K562 (cell line): ENCODE results near the gene LPIN1.

Source experiments
- EGR1 ChIP-seq: fragments of 450-650 bp; conservative IDR thresholded peaks from 2 replicates; pipeline ENCODE4 v1.6.1; 2017; ENCODE audit warnings: mild to moderate bottlenecking
- EHMT2 ChIP-seq: fragments of 450-650 bp; IDR thresholded peaks from 2 replicates; pipeline ENCODE4 v1.6.1; 2018; ENCODE audit warnings: antibody characterized with exemption
- HDAC1 ChIP-seq, 2 experiments: fragments of 450-650 bp; IDR thresholded peaks; 2 replicates each; pipeline ENCODE4 v1.6.1; 2016 to 2017; ENCODE audit warnings: inconsistent platforms in 1 of 2, mild to moderate bottlenecking in 1 of 2, moderate library complexity in 1 of 2
- LEF1 ChIP-seq: fragments of 450-650 bp; IDR thresholded peaks from 2 replicates; pipeline ENCODE4 v1.6.1; 2016; ENCODE audit warnings: mild to moderate bottlenecking
- MCM7 ChIP-seq, 2 experiments: fragments of 450-650 bp; IDR thresholded peaks; 2 replicates each; pipeline ENCODE4 v1.6.1; 2016 to 2018
- POLR2A ChIP-seq: fragments of 450-650 bp; conservative IDR thresholded peaks from 2 replicates; pipeline ENCODE4 v1.6.1; 2016
- SAFB2 ChIP-seq: fragments of 200-400 bp; formaldehyde crosslinking; IDR thresholded peaks from 2 replicates; pipeline ENCODE4 v1.6.1; 2018; ENCODE audit warnings: borderline replicate concordance, low read length, low read depth, moderate library complexity; ENCODE audit not compliant: severe bottlenecking
- TEAD4 ChIP-seq, 2 experiments: sonication (generic) in 1 of 2; formaldehyde crosslinking in 1 of 2; IDR thresholded peaks; 2 replicates each; pipeline versions ENCODE4 v1.6.1 to v1.8.0; 2012 to 2022; ENCODE audit warnings: borderline replicate concordance in 1 of 2, inconsistent platforms in 1 of 2, low read length in 1 of 2, mild to moderate bottlenecking in 1 of 2, missing genetic modification reagents in 1 of 2
- TF ChIP-seq, protein P1 (sequence below): fragments of 250-450 bp; sonication (Bioruptor Pico); IDR thresholded peaks from 2 replicates; pipeline ENCODE4 v1.4.0; 2020

DNA sequence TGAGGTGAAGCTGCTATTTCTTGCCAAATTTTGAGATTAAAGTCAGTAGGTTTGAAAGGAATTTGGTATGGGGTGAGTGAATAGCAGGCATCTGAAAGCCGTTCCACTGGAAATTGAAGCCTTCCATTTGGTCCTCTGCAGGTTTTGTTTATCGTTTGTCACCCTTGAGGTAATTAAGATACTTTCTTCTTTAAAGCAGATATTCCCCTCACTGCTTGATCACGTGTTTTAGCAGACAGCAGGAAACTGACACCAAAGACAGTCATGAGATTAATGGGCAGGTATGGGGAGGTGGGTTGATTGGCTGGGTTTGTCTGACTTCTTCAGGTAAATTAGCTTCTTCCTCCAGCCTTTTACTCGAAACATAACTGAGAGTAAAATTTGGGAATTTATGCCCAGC lies 10.7 kb downstream of the LPIN1 start:
- TF ChIP-seq EGR1 (no peak), HDAC1 (IDR thresholded peaks at IDR 0.05) (no peak), POLR2A (no peak), EHMT2 (no peak), MCM7 (IDR thresholded peaks at IDR 0.05) (no peak), TEAD4 (IDR thresholded peaks at IDR 0.05; ENCODE audit: low read length) (no peak), TEAD4 (CRISPR knock-in tag; IDR thresholded peaks at IDR 0.05; ENCODE audit: borderline replicate concordance) (no peak), LEF1 (no peak), SAFB2 (no peak)
- TF ChIP-seq, protein P1, sequence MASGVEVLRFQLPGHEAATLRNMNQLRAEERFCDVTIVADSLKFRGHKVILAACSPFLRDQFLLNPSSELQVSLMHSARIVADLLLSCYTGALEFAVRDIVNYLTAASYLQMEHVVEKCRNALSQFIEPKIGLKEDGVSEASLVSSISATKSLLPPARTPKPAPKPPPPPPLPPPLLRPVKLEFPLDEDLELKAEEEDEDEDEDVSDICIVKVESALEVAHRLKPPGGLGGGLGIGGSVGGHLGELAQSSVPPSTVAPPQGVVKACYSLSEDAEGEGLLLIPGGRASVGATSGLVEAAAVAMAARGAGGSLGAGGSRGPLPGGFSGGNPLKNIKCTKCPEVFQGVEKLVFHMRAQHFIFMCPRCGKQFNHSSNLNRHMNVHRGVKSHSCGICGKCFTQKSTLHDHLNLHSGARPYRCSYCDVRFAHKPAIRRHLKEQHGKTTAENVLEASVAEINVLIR (CRISPR knock-in tag): no peak
